ENCODE data around the gene PRMT7. TPM values are rescaled to one million over a fixed set of nuclear protein-coding genes. Genes with fewer than 3 reads are reported as not detected.

Gene PRMT7
- total RNA-seq, 1 donor, result 42.7 TPM

- TF ChIP-seq CTCF (IDR thresholded peaks at IDR 0.05; ENCODE audit: insufficient read depth, low read depth, low read length), result no peak
- H3K4me3 ChIP-seq (ENCODE audit: low read depth, low read length), result no peak overlapping the region
- no peak for DNase-seq (ENCODE audit: low read depth)
These were observed 86.9 kb downstream of the PRMT7 start for GRCh38 chr16:68397710-68398201.

- H3K4me3 ChIP-seq (ENCODE audit: low read depth, low read length), result no peak overlapping the region
- DNase-seq (ENCODE audit: low read depth), result no peak
- TF ChIP-seq CTCF (IDR thresholded peaks at IDR 0.05; ENCODE audit: insufficient read depth, low read depth, low read length), result no peak
These were observed 88.6 kb downstream of the PRMT7 start for GRCh38 chr16:68399456-68399855.

GRCh38 chr16:68400083-68400923 is 89.5 kb downstream of the PRMT7 start:
- no peak overlapping the region for H3K4me3 ChIP-seq (ENCODE audit: low read depth, low read length)
- no peak for TF ChIP-seq CTCF (IDR thresholded peaks at IDR 0.05; ENCODE audit: insufficient read depth, low read depth, low read length)
- DNase-seq (ENCODE audit: low read depth), result no peak

GRCh38 chr16:68400924-68401460 is 90.2 kb downstream of the PRMT7 start:
- no peak for TF ChIP-seq CTCF (IDR thresholded peaks at IDR 0.05; ENCODE audit: insufficient read depth, low read depth, low read length)
- H3K4me3 ChIP-seq (ENCODE audit: low read depth, low read length), result no peak overlapping the region
- no peak for DNase-seq (ENCODE audit: low read depth)

GRCh38 chr16:68401871-68402747 is 91.3 kb downstream of the PRMT7 start:
- H3K4me3 ChIP-seq (ENCODE audit: low read depth, low read length), result no peak overlapping the region
- DNase-seq (ENCODE audit: low read depth), result peak; percentile 25

GRCh38 chr16:68402748-68403040 is 91.9 kb downstream of the PRMT7 start:
- no peak overlapping the region for H3K4me3 ChIP-seq (ENCODE audit: low read depth, low read length)
- TF ChIP-seq CTCF (IDR thresholded peaks at IDR 0.05; ENCODE audit: insufficient read depth, low read depth, low read length), result no peak
- DNase-seq (ENCODE audit: low read depth), result no peak

More at GRCh38 chr16:68401871-68402747, 91.3 kb downstream of the PRMT7 start:
- TF ChIP-seq CTCF (IDR thresholded peaks at IDR 0.05; ENCODE audit: insufficient read depth, low read depth, low read length), result no peak
